HepG2 (cell line): ENCODE data around the gene ROPN1B.

Experiments
- CBX5 ChIP-seq: sonication (generic); formaldehyde crosslinking; IDR thresholded peaks from 2 replicates; pipeline ENCODE4 v1.4.0; 2020; ENCODE audit warnings: missing genetic modification reagents, borderline replicate concordance
- CTCF ChIP-seq: sonication (generic); formaldehyde crosslinking; IDR thresholded peaks from 2 replicates; pipeline ENCODE4 v1.5.0; 2020; ENCODE audit warnings: mild to moderate bottlenecking, missing genetic modification reagents, moderate library complexity
- EZH2 ChIP-seq: conservative IDR thresholded peaks from 2 replicates; pipeline ENCODE4 v1.6.1; 2012; ENCODE audit warnings: mild to moderate bottlenecking, low read depth, low read length, moderate library complexity
- IRF1 ChIP-seq: sonication (generic); formaldehyde crosslinking; IDR thresholded peaks from 2 replicates; pipeline ENCODE4 v1.4.0; 2020; ENCODE audit warnings: low read depth, mild to moderate bottlenecking, missing genetic modification reagents
- MYNN ChIP-seq: sonication (generic); formaldehyde crosslinking; IDR thresholded peaks from 2 replicates; pipeline ENCODE4 v1.4.0; 2020; ENCODE audit warnings: mild to moderate bottlenecking, low read depth, missing genetic modification reagents
- PBX3 ChIP-seq: sonication (generic); formaldehyde crosslinking; IDR thresholded peaks from 2 replicates; pipeline ENCODE4 v1.8.1; 2023; ENCODE audit warnings: missing genetic modification reagents, inconsistent platforms, borderline replicate concordance
- PLSCR1 ChIP-seq: sonication (generic); formaldehyde crosslinking; IDR thresholded peaks from 2 replicates; pipeline ENCODE4 v1.5.0; 2020; ENCODE audit warnings: missing genetic modification reagents, mild to moderate bottlenecking, borderline replicate concordance
- POLR2A ChIP-seq, 2 experiments: IDR thresholded peaks; 2 replicates each; pipeline ENCODE4 v1.6.1; 2011; ENCODE audit warnings: low read depth in 2 of 2, low read length in 2 of 2, mild to moderate bottlenecking in 1 of 2, moderate library complexity in 1 of 2; ENCODE audit not compliant: insufficient read depth in 1 of 2
- POLR2AphosphoS2 ChIP-seq: IDR thresholded peaks from 2 replicates; pipeline ENCODE4 v1.6.1; 2011; ENCODE audit warnings: low read depth, low read length, improper control_type of control experiment
- RBM22 ChIP-seq: fragments of 200-400 bp; formaldehyde crosslinking; optimal IDR thresholded peaks from 2 replicates; pipeline ENCODE3; 2017; ENCODE audit warnings: mild to moderate bottlenecking, low read length, moderate library complexity
- RBM39 ChIP-seq: fragments of 200-400 bp; formaldehyde crosslinking; IDR thresholded peaks from one replicate; pipeline ENCODE4 v1.6.1; 2018; ENCODE audit warnings: antibody characterized with exemption, mild to moderate bottlenecking, low read depth, low read length; ENCODE audit not compliant: poor library complexity, severe bottlenecking
- TEAD2 ChIP-seq: sonication (generic); formaldehyde crosslinking; IDR thresholded peaks from 2 replicates; pipeline ENCODE4 v1.9.0; 2021; ENCODE audit warnings: missing genetic modification reagents
- ZNF407 ChIP-seq: sonication (generic); formaldehyde crosslinking; IDR thresholded peaks from one replicate; pipeline ENCODE4 v1.5.1; 2020; ENCODE audit warnings: mild to moderate bottlenecking, missing genetic modification reagents; ENCODE audit errors: not compliant biosample characterization
- ZNF776 ChIP-seq: sonication (generic); formaldehyde crosslinking; IDR thresholded peaks from 2 replicates; pipeline ENCODE4 v1.4.0; 2020; ENCODE audit warnings: mild to moderate bottlenecking, missing genetic modification reagents

GRCh38 chr3:126024049-126024854 is 55.3 kb downstream of the ROPN1B start:
- TF ChIP-seq RBM22 (no peak), POLR2AphosphoS2 (no peak), POLR2A (IDR thresholded peaks at IDR 0.05; ENCODE audit: insufficient read depth in 1 of 2, low read depth in 2 of 2, low read length in 2 of 2) (no peak), TEAD2 (no peak), MYNN (CRISPR knock-in tag) (no peak), CBX5 (CRISPR knock-in tag) (no peak), ZNF776 (CRISPR knock-in tag) (no peak), IRF1 (CRISPR knock-in tag) (no peak), RBM39 (no peak), PBX3 (CRISPR knock-in tag) (no peak), PLSCR1 (no peak), ZNF407 (CRISPR knock-in tag) (no peak), CTCF (CRISPR knock-in tag) (no peak), EZH2 (no peak)
